ENCODE data around the gene MYBBP1A.

MYBBP1A gene

DNA sequence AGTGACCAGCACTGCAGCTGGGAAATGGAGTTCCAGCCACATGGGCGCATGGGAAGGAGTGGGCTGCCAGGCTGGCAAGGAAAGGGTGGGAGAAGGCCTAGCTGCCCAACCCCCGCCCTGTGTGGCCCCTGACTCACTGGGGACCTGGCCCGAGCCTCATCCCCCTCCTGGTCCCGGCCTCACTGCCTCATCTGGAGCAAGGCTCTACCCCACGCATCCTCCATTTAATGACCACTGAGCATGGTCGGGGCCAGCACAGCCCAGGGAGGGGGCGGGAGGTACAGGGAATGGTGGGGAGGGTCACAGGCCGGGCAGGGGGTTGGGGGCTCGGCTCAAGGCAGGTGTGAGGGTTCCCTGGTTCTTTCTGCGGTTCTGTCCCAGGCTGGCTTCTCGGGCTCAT lies 40.4 kb downstream of the MYBBP1A start:
- no peak for DNase-seq

DNA sequence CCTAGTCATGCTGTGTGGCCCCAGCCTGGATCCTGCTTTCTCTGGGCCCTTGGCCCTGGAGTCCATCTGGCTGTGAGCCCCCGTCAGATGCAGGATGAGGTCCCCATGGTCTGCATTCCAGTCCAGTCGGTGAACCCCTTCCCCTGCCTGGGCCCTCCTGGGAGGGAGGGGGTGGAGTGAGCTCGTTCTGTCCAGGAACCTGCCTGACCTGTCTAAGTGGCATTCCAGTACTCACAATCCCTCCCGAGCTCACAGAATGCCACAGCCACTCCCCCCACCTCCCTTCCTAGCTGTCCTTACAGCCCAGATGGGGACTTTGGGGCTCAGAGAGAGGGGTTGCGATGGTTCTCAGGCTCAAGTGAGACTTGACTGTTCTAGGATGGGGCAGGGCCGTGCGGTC lies 41.0 kb downstream of the MYBBP1A start:
- no peak for DNase-seq

DNA sequence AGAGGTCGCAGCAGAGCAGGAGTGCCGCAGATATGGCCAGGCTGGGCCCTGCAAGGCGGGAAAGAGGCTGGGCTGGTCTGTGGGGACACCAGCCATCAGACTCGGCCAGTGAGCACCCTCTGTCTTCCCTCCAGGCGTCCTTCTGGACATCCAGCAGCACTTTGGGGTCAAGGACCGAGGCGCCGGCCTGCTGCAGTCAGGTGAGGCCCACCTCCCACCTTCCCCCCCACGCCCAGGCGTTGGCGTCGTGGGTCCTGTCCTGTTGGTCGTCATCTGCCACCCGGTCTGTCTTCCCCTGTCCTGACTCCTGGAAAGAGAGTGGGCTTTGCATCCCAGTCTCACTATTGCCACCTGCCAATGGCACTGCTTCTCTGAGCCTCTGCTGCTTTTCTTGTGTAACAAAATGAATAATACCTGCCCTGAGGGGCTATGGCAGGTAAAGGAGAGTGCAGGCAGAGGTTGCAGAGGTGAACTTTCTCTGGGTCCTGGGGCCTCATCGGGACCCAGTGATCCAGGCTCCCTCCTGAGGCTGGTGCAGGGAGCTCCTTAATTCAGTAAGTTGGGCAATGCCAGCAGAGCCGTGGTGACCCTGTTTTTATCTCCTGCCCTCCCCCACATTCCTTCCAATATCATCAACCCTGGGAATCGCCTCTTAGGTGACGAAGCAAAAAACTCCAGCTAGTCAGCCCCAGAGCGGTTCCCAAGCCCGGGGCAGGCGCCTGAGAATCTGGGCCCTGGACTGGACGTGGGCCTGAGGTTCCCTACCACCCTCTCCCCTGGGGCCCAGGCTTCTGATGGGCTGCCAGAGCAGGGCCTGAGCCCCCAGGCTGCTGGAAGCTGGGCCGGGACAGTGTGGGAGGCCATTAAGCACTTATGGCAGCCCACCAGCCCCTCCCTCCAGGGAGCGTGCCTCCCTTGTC lies 41.8 kb downstream of the MYBBP1A start:
- DNase-seq: no peak

DNA sequence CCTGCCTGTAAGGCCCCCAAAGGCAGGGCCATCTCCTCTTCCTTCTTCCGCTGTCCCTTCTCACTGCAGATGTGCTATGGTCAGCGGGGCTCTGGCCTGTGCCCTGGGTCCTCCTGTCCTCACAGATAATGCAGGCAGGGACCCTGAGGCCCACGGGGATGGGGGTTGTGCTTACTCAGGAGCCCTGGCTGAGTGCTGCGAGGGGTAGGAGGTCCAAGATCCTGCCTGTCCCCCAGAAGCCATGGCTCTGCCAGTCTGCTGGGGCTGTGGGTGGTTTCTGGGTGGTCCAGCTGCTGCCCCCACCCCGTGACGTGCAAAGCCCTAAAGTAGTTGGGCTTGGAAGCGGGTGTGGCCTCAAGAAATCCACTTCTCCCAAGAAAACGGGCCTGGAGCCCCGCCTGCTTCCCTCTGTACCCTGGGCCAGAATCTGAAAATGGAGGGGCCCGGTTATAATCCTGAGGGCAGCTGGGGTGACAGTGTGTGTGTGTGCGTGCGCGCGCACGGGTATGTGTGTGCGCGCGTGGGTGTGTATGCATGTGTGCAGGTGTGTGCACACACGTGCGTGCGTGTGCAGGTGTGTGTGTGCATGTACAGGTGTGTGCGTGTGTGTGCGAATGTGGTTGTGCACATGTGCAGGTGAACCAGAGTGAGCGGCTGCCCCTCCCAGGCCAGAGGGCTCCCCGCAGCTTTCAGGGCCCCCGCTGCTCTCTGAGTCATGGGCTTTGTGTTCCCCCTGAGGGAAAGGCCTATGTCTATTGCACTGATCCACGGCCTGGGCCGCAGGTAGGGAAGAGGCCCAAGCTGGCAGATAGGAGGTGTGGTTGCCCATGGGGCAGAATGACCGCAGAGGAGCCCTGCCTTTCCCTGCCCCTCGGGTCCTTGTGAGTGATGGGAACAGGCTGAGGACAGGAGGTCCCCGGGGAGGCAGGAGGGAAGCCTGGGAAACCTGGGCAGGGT lies 42.8 kb downstream of the MYBBP1A start:
- DNase-seq: no peak

DNA sequence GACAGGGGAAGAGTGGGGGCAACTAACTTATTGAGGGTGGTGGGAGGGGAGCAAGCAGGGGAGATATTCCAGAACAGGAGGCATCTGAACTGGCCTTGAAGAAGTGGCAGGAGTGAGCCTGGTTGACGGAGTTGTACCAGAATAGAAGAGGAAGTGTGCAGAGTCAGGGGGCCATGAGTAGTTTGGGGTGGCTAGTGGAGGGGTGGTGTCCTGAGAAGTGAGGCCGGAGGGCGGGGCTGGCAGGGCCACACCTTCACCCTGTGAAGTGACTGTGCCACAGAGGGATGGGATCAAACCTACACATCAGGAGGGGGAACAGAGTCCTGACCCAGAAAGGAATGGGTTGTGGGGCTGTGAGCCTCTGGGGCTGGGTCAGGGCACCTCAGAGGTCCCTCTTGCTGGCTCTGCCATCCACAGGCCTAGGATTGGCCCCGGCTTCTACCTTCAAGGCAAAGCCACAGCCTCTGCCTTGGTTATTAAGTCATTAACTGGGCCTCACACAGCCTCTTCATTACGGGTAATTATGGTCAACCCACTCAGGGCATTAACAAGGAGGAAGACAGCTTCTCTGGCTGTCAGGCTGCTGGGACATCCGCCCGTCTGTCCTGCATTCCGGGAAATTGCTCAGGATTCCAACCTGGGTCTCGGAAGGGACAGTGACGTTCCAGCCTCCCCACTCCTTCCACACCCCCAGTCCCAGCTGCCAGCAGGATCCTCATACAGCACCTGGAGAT lies 43.8 kb downstream of the MYBBP1A start:
- DNase-seq: no peak

DNA sequence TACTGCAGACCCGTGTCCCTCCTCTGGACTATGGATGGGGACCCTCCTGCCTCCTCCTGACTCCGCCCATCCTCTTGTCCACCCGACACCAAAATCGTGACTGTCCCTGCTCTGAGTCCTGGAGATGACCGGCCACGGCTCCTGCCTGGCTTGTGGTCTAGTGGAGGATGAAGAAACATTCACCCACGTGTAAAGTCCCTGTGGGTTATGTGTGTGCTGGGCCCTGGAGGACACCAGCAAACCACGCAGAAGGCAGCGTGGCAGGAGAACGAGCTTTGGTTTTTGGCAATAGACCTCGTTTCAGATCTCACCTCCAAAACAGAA lies 44.6 kb downstream of the MYBBP1A start:
- no peak for DNase-seq

DNA sequence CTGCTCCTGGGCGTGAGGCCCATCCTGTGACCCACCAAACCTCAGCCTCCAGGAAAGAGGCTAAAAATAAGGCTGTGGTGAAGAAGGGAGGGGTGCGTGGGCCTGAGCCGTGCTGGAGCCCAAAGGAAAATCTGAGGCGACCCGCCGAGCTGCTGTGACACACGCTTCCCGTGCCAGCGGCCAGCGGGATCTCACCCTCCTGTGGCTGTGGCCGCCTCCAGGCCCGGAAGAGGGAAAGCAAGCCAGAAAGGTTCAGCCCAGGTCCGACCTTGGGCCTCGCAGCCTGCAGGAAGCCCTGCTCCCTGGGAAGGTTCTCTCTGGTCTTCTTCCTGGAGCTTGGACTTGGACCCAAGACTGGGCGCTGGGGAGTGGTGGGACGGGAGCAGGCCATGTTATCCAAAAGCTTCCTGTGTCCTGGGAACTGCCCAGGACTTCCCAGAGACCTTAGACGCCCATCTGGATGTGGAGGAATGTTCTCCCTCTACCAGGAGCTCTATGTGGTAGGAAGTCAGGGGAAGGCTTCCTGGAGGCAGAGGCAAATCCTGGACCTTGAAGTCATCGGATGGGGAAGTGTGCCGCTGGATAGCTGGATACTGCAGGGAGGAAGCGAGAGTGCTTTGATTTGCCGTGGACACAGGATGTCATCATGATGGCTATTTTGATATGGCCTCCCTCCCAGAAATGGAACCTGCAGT lies 45.1 kb downstream of the MYBBP1A start:
- no peak for DNase-seq

DNA sequence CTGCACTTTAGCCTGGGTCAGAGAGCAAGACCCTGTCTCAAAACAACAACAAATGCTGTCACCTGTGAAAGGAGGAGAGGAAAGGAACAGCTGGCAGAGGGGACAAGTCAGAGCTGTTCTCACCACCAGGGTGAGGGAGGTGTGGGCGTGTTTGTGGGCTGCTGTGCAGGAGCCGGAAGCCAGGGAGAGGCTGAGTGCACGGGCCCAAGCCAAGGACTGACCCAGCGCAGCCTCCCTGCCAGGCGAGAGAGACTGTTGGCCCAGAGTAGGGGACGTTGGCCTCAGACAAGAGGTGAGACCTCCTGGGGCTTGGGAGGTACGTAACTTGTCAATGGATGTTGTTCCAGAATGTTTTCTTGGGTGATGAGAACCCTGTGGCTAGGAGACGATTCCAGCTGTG lies 45.8 kb downstream of the MYBBP1A start:
- DNase-seq: no peak

DNA sequence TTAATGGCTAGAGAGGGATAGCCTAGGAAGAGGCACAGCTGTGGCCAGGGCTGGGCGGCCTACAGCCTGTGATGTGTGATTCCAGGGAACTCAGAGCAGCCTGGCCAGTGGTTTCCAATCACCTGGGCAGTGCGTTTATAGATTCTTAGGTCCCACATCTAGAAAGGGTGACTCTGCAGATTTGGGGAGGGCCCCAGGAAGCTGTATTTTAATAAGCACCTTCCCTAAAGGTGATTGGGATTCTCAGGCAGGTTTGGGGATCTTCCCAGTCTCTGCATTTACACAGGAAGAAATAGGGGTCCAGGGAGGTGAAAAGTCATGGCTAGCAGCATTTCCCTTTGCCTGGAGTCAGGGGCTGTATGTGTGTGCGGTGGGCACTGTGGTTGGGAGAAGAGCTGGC lies 47.0 kb downstream of the MYBBP1A start:
- no peak for DNase-seq

DNA sequence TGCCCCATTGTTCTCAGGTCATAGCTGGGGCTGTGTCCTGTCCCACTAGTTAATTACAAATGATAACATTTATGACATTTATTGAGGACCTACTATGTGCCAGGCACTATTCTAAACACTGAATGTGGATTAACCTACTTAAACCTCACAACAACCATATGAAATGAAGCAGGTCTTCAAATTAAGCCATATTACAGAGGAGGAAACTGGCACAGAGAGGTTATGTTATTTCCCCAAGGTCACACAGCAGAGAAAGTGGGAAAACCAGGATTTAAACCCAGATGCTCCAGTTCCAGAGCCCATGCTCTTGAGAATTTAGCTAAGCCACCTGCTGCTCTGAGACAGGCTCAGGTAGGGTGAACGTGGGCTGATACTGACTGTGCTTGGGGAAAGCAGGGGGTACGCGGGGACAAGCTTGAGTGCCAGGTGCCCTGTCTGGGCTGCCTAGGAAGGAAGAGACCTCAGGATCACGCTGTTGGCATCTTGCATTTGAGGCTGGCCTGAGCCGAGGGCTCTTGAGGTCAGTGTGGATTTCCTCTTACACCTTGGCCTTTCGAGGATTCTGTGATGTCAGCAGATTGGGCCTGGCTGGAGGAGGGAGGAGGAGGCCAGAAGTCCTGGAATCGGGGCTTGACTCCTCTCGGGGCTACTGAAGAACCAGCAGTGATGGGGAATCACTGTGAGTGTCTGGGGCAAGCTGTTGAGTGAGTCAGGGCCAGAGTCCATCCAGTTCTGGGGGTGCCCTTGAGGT lies 47.6 kb downstream of the MYBBP1A start:
- DNase-seq: no peak

DNA sequence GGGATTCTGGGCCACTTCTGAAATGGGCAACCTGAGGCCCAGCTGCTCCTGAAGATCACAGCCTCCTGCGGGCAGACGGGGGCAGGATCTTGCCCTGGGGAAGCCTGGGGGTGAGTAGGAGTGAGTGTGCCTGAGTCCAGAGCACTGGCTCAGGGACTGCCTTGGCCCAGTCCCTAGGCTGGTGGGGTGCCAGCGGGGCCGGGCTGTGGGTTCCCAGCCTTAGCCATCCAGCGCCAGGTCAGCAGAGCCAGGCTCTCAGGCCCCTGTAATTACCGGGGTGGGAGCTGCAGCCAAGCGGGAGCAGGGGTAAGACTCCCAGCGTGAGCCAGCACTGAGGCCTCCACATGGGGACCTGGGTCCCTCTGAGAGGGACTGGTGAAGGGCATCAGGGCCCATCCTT lies 48.3 kb downstream of the MYBBP1A start:
- DNase-seq: no peak

DNA sequence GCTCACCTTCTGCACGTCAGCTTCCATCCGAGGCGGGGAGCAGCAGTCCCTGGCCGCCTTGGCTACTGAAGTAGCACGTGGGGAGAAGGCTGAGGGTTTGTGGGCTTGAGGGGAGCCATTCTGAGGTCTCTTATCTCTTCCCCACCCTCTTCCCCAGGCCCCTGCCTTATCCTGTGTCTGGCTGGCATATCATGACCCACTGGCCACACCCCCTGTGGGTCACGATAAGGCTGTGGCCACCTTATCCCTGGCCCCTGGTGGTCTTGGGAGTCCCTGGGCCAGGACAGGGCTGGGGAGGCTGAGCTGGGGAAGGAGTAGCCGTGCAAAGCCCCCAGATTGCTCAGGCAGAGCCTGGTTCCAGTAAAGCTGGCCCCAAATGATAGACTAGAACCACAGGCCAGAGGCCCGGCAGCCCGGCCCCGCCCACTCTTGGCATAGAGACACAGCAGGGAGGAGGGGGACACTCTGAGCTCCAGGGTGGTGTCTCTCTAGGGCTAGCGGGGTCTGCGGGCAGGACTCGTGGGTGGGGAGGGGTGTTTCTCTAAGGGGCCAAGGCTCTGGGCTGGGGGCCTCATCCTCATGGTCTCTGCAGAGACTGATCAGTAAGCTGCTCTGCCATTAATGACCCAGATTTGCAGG lies 48.9 kb downstream of the MYBBP1A start:
- no peak for DNase-seq

DNA sequence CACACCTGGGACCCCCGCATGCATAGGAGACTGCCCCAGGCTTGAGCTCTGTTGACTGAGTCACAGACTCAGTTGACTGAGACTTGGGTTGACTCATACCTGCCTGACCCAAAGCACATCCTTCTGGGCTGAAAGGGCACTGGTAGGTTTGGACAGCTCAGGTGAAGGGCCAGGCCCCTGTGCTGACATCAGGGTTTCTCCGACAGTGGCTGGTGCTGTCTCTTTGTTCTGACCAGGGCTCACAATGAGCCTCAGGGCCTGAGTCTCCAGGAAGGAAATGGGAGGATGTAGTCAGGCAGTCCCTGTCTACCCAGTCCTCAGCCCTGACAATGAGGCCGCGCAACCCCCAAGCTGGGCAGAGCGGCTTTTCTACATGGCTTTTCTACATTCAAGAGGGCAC lies 50.0 kb downstream of the MYBBP1A start:
- no peak for DNase-seq

DNA sequence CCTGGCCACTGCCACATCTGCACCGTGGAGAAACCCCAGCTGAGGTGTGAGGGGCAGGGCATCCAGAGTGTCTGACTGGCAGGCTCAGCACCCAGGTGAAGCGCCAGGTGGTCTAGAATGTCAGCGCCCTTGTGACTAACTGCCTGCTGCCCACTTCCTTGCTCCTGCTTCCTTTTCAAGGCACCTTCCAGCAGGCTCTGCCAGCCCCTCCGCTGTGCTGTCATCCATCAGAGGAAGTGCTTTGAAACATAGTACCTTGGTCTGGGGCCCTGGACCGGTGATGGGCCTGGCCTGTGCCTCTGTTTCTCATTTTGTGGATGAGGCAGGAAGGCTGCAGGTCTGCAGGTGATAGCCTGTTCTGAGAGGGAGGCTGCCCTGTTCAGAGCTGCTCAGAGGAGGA lies 51.0 kb downstream of the MYBBP1A start:
- no peak for DNase-seq

DNA sequence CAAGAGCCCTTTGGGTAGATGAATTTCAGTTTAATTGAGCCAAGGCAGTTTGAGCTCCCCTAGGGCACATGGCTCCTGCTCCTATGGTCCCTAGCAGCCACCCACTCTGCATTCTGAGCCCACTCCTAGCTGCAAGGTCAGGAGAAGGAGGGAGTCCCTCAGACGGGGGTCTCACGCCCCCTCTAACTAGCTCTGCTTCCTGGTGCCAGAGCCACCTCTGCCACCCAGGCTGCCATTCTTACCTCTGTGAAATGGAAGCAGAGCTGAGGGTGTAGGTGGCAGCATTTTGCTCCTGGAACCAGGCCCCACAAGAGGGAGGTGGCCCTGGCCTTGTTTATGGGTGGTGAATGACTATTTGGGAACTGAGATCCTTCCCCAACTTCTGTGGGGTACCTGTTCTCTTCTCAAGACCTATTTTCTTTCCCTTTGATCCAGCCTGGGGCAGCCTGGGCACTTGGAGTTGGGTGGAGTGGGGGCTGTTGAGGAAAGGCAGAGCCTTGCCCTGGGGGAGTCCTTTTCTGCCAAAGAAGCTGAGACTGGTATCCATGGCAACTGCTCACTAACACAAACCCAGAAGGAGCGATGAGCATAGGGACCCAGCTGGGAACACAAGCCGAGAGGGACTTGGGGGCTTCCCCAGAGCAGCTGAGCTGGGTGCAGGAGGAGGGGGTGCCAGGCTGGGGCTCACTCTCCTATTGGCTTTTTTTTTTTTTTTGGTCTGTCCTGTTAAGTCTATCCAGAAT lies 51.7 kb downstream of the MYBBP1A start:
- no peak for DNase-seq

DNA sequence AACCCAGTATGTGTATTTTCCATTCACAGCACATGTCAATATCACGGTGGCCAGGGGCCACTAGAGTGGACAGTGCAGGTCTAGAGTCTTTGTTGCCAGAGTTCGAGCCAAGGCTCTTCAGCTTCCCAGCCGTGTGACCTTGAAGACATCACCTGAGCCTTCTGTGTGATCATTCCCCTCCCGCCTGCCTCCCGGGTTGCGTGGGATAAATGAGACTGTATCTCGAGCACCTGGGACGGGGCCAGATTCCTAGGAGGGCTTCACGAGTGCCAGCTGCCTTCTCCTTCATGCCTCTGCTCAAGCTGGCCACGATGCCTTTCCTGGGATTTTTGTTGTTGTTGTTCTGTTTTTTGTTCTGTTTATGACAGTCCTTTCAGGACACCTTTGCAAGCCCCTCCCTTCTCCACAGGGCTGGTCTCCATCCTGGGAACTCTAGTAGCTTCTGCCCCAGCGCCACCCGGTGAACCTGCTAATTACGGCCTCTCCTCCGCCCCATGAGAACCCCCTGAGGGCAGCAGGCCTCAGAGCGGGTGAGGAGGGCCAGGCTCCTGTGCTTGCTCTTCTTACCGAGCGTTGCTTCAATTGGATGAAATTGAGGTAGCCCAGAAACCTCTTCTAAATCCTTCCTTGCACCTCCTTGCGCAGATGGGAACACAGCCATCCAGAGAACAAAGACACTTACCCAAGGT lies 52.6 kb downstream of the MYBBP1A start:
- DNase-seq: no peak

DNA sequence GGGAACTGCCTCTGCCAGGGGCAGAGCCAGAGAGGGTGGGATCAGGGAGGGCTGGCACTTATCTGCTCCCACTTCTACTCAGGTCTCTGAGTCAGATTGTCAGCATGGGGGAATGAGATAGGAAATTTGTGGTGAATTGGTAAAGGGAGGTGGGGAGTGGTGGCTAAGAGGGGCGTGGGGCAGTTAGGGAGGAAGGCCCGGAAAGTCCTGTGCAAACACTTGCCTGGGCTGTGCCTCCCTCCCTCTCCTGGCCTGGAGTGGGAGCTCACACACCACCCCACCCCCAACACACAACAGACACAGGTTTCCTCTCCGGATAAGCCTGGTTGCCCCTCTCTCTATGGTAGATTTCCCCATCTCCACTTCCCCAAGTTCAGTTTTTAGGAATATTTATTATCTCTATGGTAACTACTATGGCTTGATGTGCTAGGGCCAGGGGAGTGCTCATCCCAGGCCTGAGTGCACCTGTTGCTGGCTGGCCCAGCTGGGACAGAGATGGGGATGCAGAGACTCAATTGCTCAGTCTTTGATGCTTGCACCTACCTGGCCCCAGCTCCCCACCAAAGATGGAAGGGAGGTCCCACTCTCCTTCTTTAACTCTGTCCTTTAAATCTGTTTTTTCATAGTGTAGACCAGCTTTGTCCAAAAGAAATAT lies 53.8 kb downstream of the MYBBP1A start:
- no peak for DNase-seq

DNA sequence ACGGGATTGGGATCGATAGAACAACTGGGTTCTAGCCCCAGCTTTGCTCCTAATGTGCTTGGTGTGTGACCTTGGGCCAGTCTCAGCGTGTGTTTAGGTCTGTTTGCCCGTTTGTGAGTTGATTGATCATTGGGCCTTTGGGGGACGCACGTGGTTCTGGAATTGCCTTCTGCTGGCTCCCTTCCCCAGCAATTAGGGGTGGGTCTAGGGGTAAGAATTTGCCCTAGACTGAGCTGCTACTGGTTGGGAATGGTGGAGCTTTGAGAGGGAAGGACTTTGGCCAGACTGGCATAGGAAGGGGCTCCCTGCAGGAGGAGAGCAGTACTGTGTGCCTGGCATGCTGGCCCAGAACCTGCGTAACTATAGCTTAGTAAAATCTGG lies 55.0 kb downstream of the MYBBP1A start:
- DNase-seq: no peak

DNA sequence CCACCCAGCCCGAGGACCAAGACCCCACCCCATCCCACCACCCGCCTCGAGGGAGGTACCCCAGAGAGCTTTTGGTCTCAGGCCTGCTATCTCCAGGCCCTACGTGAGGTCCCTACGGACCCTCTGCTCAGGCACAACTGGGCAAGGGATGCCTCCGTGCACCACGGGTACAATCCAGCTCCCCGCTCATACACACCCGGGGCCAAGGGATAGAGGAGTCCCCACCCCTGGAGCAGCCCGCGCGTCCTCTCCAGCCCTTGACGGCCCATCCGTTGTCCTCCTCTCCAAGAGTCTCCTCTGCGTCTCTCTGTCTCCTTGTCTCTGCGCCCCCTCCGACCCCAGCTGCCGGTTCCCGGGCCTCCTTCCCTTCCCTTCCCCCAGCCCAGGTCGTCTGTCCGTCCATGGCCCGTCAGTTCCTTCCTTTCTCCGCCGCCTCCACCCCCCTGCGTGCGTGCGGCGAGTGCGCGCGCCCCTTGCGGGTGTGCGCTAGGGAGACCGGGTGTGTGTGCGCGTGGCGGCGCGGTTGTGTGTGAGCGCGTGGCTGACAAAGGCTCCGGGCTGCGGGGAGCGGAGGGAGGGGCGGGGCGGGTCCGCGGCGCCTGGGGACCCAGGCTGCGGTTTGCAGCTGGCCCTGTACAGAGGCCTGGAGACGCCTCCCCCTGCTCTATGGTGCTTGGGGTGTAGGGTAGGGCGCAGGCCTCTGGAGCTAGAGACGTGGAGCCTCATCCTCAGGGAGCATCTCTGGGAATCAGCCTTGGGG lies 55.6 kb downstream of the MYBBP1A start:
- DNase-seq: no peak
